SU-DHL-6 (cell line): ENCODE data around the gene KRT5.

Experiments
- EZH2phosphoT487 ChIP-seq: fragments of 200-600 bp; sonication (generic), shearing (Covaris generic); conservative IDR thresholded peaks from 2 replicates; pipeline ENCODE4 v1.6.1; 2018; ENCODE audit warnings: mild to moderate bottlenecking, antibody characterized with exemption, low read length, moderate library complexity, mixed read lengths
- TF ChIP-seq, protein P1 (sequence below): fragments of 200-600 bp; sonication (generic); IDR thresholded peaks from one replicate; pipeline ENCODE4 v1.5.1; 2017; ENCODE audit warnings: antibody characterized with exemption, mild to moderate bottlenecking, low read length, moderate library complexity; ENCODE audit not compliant: insufficient read depth, poor library complexity, severe bottlenecking

- TF ChIP-seq, protein P1, sequence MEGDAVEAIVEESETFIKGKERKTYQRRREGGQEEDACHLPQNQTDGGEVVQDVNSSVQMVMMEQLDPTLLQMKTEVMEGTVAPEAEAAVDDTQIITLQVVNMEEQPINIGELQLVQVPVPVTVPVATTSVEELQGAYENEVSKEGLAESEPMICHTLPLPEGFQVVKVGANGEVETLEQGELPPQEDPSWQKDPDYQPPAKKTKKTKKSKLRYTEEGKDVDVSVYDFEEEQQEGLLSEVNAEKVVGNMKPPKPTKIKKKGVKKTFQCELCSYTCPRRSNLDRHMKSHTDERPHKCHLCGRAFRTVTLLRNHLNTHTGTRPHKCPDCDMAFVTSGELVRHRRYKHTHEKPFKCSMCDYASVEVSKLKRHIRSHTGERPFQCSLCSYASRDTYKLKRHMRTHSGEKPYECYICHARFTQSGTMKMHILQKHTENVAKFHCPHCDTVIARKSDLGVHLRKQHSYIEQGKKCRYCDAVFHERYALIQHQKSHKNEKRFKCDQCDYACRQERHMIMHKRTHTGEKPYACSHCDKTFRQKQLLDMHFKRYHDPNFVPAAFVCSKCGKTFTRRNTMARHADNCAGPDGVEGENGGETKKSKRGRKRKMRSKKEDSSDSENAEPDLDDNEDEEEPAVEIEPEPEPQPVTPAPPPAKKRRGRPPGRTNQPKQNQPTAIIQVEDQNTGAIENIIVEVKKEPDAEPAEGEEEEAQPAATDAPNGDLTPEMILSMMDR = no peak
- no peak for TF ChIP-seq EZH2phosphoT487
Observed at GRCh38 chr12:52496590-52497071, 23.6 kb downstream of the KRT5 start.
